ENCODE results near the gene USPL1.

DNA sequence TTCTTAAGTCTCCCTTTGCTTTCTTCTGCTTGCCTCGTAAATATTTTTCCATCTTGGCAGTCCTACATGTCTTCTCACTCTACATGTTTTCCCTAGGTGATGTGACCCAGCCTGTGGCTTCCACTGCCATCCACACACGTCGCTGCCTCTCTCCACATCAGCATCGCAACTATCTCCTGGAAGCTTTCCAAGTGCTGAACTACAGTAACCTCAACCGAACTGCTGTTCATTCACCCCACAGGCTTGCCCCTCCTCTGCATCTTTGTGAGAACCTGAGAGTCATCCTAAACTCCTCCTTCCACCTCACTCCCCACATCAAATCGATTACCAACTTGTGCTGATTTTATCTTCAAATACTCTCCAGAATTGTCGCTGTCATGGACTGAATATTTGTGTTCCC lies 41.2 kb upstream of the USPL1 start:
- TF ChIP-seq CREB5 (CRISPR knock-in tag; IDR thresholded peaks at IDR 0.05; ENCODE audit: low read depth), result no peak
- no peak for TF ChIP-seq ZFP30 (CRISPR knock-in tag; IDR thresholded peaks at IDR 0.05)
- no peak for TF ChIP-seq ZNF70 (CRISPR knock-in tag; IDR thresholded peaks at IDR 0.05)
- TF ChIP-seq SNAI2 (CRISPR knock-in tag; IDR thresholded peaks at IDR 0.05), result no peak
- no peak for TF ChIP-seq ZFP3 (CRISPR knock-in tag; IDR thresholded peaks at IDR 0.05)
- TF ChIP-seq POU6F1 (CRISPR knock-in tag; IDR thresholded peaks at IDR 0.05; ENCODE audit: borderline replicate concordance, low read depth), result no peak
- no peak for TF ChIP-seq ZNF8 (CRISPR knock-in tag; IDR thresholded peaks at IDR 0.05)
- TF ChIP-seq GLIS3 (CRISPR knock-in tag; IDR thresholded peaks at IDR 0.05), result no peak
- no peak for TF ChIP-seq BACH2 (CRISPR knock-in tag; IDR thresholded peaks at IDR 0.05; ENCODE audit: borderline replicate concordance)
- TF ChIP-seq, protein P1, sequence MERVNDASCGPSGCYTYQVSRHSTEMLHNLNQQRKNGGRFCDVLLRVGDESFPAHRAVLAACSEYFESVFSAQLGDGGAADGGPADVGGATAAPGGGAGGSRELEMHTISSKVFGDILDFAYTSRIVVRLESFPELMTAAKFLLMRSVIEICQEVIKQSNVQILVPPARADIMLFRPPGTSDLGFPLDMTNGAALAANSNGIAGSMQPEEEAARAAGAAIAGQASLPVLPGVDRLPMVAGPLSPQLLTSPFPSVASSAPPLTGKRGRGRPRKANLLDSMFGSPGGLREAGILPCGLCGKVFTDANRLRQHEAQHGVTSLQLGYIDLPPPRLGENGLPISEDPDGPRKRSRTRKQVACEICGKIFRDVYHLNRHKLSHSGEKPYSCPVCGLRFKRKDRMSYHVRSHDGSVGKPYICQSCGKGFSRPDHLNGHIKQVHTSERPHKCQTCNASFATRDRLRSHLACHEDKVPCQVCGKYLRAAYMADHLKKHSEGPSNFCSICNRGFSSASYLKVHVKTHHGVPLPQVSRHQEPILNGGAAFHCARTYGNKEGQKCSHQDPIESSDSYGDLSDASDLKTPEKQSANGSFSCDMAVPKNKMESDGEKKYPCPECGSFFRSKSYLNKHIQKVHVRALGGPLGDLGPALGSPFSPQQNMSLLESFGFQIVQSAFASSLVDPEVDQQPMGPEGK (CRISPR knock-in tag; IDR thresholded peaks at IDR 0.05; ENCODE audit: borderline replicate concordance), result no peak
- TF ChIP-seq ZC3H10 (CRISPR knock-in tag; IDR thresholded peaks at IDR 0.05), result no peak
- no peak for TF ChIP-seq ARNTL (CRISPR knock-in tag; IDR thresholded peaks at IDR 0.05; ENCODE audit: borderline replicate concordance, low read depth)
- no peak for TF ChIP-seq TCF4 (CRISPR knock-in tag; IDR thresholded peaks at IDR 0.05; ENCODE audit: borderline replicate concordance)
- TF ChIP-seq ISL1 (CRISPR knock-in tag; IDR thresholded peaks at IDR 0.05), result no peak

Data from SK-N-SH treated with all-trans-retinoic acid at 6 μM for 48 hours (cell line).